Fibroblast of lung (primary cell): ENCODE results near the gene MCF2L.

ENCODE experiments used
- EZH2 ChIP-seq: IDR thresholded peaks from 2 replicates; pipeline ENCODE4 v1.5.1; 2012; ENCODE audit warnings: low read length, control low read depth, mild to moderate bottlenecking; ENCODE audit errors: missing control alignments
- TF ChIP-seq, protein P1 (sequence below), 2 donors: IDR thresholded peaks in 1 of 2; conservative IDR thresholded peaks in 1 of 2; 1 replicate in 1 of 2; 2 replicates in 1 of 2; pipeline ENCODE4 v1.5.1; 2011 to 2012; ENCODE audit warnings: low read length in 2 of 2, control low read depth in 1 of 2, inconsistent platforms in 1 of 2, low read depth in 1 of 2, mild to moderate bottlenecking in 1 of 2

DNA sequence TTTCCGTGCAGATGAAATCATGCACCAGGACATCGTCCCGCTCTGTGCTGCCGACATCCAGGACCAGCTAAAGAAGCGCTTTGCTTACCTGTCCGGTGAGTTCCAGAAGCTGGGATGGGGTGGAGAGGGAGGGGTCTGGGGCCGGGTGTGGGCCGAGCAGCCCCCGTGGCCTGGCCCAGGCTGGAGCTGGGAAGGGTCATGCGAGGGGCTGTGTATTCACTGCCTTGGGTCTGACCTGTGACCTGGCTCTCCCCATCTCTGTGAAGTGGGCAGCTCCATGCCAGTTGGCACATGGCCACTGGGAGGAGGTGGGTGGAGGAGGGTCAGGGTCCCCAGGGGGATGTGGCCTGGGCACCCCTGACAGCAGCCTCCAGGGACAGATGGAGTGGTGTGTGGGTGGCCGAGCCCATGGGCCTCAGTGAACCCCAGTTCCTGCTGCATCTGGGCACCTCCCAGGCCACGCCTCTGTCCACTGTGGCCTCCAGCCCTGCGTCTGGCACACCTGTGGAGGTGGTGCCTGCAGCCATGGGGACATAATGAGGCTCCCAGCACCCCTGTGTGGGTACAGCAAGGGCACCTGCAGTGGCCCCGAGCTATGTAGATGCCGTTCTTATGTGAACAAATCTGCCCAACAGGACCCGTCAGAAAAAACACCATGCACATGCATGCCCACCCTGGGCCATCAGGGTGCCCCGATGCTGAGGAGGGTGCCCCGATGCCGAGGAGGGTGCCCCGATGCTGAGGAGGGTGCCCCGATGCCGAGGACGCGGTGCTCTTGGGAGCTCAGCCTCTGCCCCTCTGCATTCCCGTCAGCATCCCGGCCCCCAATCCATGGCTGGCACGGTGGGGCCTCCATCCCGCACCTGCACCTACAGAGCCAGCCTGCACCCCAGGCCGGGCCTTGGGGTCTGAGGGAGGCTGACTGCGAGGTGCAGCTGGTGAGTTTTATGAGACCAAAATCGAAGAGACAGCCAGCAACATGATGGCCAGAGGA is 46.0 kb downstream of the MCF2L start:
- no peak for TF ChIP-seq EZH2
- TF ChIP-seq, protein P1, sequence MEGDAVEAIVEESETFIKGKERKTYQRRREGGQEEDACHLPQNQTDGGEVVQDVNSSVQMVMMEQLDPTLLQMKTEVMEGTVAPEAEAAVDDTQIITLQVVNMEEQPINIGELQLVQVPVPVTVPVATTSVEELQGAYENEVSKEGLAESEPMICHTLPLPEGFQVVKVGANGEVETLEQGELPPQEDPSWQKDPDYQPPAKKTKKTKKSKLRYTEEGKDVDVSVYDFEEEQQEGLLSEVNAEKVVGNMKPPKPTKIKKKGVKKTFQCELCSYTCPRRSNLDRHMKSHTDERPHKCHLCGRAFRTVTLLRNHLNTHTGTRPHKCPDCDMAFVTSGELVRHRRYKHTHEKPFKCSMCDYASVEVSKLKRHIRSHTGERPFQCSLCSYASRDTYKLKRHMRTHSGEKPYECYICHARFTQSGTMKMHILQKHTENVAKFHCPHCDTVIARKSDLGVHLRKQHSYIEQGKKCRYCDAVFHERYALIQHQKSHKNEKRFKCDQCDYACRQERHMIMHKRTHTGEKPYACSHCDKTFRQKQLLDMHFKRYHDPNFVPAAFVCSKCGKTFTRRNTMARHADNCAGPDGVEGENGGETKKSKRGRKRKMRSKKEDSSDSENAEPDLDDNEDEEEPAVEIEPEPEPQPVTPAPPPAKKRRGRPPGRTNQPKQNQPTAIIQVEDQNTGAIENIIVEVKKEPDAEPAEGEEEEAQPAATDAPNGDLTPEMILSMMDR (conservative IDR thresholded peaks at IDR 0.05 in 1 of 2, IDR thresholded peaks at IDR 0.05 in 1 of 2; ENCODE audit: low read depth in 1 of 2, low read length in 2 of 2), result no peak
